CD4-positive, alpha-beta T cell treated with Interleukin-21 for 1 hour (primary cell): ENCODE measurements around the gene FAM3B.
A peak's percentile ranks its signal among the peaks of the same experiment; 100 is the strongest.
"Not testable (repeated sequence)": the region's sequence is repeated elsewhere in the genome, so short reads cannot be mapped to it uniquely, and the experiment has no call there.

ENCODE experiments used
- DNase-seq: peaks from one replicate; pipeline ENCODE4 v3.0.0-alpha.2; 2020

FAM3B gene

GRCh38 chr21:41350436-41351155 lies 34.0 kb downstream of the FAM3B start:
- no peak for DNase-seq

GRCh38 chr21:41357546-41357945 lies 40.9 kb downstream of the FAM3B start:
- DNase-seq, result no peak

GRCh38 chr21:41358193-41359166 lies 41.9 kb downstream of the FAM3B start:
- DNase-seq, result no peak

- DNase-seq, result no peak
Observed at GRCh38 chr21:41359286-41359685, 42.7 kb downstream of the FAM3B start.

GRCh38 chr21:41359754-41360071 lies 43.1 kb downstream of the FAM3B start:
- DNase-seq, result not testable (repeated sequence)

GRCh38 chr21:41360072-41360821 lies 43.6 kb downstream of the FAM3B start:
- no peak for DNase-seq

- DNase-seq, result no peak
Observed at GRCh38 chr21:41361053-41361785, 44.6 kb downstream of the FAM3B start.

GRCh38 chr21:41361786-41362604 lies 45.4 kb downstream of the FAM3B start, which contains the start of gene MX2:
Gene MX2, plus strand, starts transcription at chr21:41362027. Its CDS starts 14,880 bp downstream, at chr21:41376907.
- peak; percentile 94 for DNase-seq

GRCh38 chr21:41362605-41363369 lies 46.2 kb downstream of the FAM3B start:
- DNase-seq, result no peak

GRCh38 chr21:41363370-41364270 lies 47.0 kb downstream of the FAM3B start:
- no peak for DNase-seq

GRCh38 chr21:41364308-41364707 lies 47.7 kb downstream of the FAM3B start:
- DNase-seq, result no peak

- no peak for DNase-seq
Observed at GRCh38 chr21:41365377-41366107, 48.9 kb downstream of the FAM3B start.

- peak; percentile 28 for DNase-seq
Observed at GRCh38 chr21:41366522-41367151, 50.0 kb downstream of the FAM3B start.

GRCh38 chr21:41367301-41367944 lies 50.8 kb downstream of the FAM3B start:
- DNase-seq, result no peak

GRCh38 chr21:41367945-41368734 lies 51.5 kb downstream of the FAM3B start:
- DNase-seq, result no peak

- no peak for DNase-seq
Observed at GRCh38 chr21:41368735-41369104, 52.1 kb downstream of the FAM3B start.
